Ovary (tissue), 9 donors: ENCODE measurements around the gene TMEM184C. TPM values are rescaled to one million over a fixed set of nuclear protein-coding genes. Genes with fewer than 3 reads are reported as not detected.

ENCODE experiments used
- DNase-seq, 5 donors: peaks; one replicate each; pipeline ENCODE4 v3.0.0-alpha.2; 2019 to 2020
- H3K27ac ChIP-seq, 2 donors: fragments of 200-600 bp; one replicate each; pipeline versions ENCODE4 v1.5.1 to v1.8.0; 2019 to 2022
- H3K27me3 ChIP-seq: fragments of 200-600 bp; one replicate; pipeline ENCODE4 v1.8.0; 2022
- H3K36me3 ChIP-seq: fragments of 200-600 bp; sonication (generic); one replicate; pipeline ENCODE4 v1.5.1; 2019
- H3K4me1 ChIP-seq: one replicate; pipeline ENCODE4 v1.8.1; 2013; ENCODE audit warnings: mild to moderate bottlenecking, moderate library complexity; ENCODE audit not compliant: insufficient read depth
- H3K4me3 ChIP-seq: fragments of 200-600 bp; sonication (generic); one replicate; pipeline ENCODE4 v1.5.1; 2017
- H3K9me3 ChIP-seq, 2 donors: fragments of 200-600 bp in 1 of 2; sonication (generic) in 1 of 2; one replicate each; pipeline versions ENCODE4 v1.5.1 to v1.8.1; 2013 to 2019; ENCODE audit warnings: mild to moderate bottlenecking in 1 of 2, moderate library complexity in 1 of 2
- CTCF ChIP-seq, 3 donors: fragments of 450-650 bp in 2 of 3; fragments of 200-600 bp in 1 of 3; IDR thresholded peaks; one replicate each; pipeline versions ENCODE4 v1.5.1 to v1.8.0; 2016 to 2022; ENCODE audit warnings: antibody characterized with exemption in 3 of 3, mild to moderate bottlenecking in 1 of 3
- EP300 ChIP-seq: sonication (generic); formaldehyde crosslinking; IDR thresholded peaks from one replicate; pipeline ENCODE4 v1.6.1; 2017; ENCODE audit warnings: antibody characterized with exemption
- POLR2A ChIP-seq: fragments of 450-650 bp; IDR thresholded peaks from one replicate; pipeline ENCODE4 v1.6.1; 2017; ENCODE audit warnings: antibody characterized with exemption, mild to moderate bottlenecking, moderate library complexity
- WGBS, 3 donors: extraction: QIAGEN DNeasy Blood & Tissue Kit in 1 of 3; methylation state at CpG; one replicate each; pipeline versions ENCODE4 v1.1.5 to v1.1.7; 2013 to 2017; 5-methylcytosine and 5-hydroxymethylcytosine counted together
- intact Hi-C, 4 donors: fragments of 100-400 bp; cut with DNase I; formaldehyde crosslinking; loops; one replicate each; pipeline versions ENCODE4 v1.11.0 to v1.15.1; 2022 to 2023
- polyA plus RNA-seq, 2 donors: library from polyadenylated mRNA; stranded (reverse); fragments of 200-250 nt in 1 of 2; fragments of 350-450 nt in 1 of 2; fragmentation: Illumina TruSeq in 1 of 2; extraction: RNeasy Lipid Tissue Mini Kit (QIAGEN cat#74804) in 1 of 2; gene quantifications; one replicate each; pipeline ENCODE4 v1.2.3, GENCODE V29; 2013 to 2014
- total RNA-seq, 7 donors: library from RNA; depleted of rRNA in 2 of 7; stranded (reverse); fragments of >200 nt in 2 of 7; fragmentation: NEBNext Ultra II Directional in 3 of 7; extraction: Animal tissue kit (Norgen Biotek cat#: 25700) in 3 of 7; gene quantifications; one replicate each; pipeline versions ENCODE4 v1.1.0 to v1.2.4, GENCODE V29; 2016 to 2023
- donor health status: DM: no; HTN: no; CAD: no; lungs with moderate emphysema.
- donor health status: DM: no; HTN: no; CAD: no.
- donor health status: Bipolar disorder and iron deficiency.
- donor health status: DM: yes; HTN: yes; CAD: no.
- donor health status: DM: no; HTN: no; CAD: no.
- donor health status: DM: yes; HTN: yes; CAD: no.

Gene TMEM184C
- total and polyA plus RNA-seq, 9 donors: 12.9 to 32.0 (median 27.6) TPM

- H3K4me3 ChIP-seq: no peak overlapping the region
- H3K27ac ChIP-seq: no peak overlapping the region
- no peak for DNase-seq
- intact Hi-C loops: loop anchor here in 1 of 4 donors (5.0 kb wide), 1 partner anchor 148 kb away; no protein-coding TSS in a partner anchor
- no peaks in the 10 kb centered on the region for H3K27me3 ChIP-seq
- 91 to 94% (median 94%) methylated on average over 8 of the region's 8 CpGs for WGBS, 3 donors
- no peaks in the 10 kb centered on the region for H3K9me3 ChIP-seq
- no peak for TF ChIP-seq POLR2A
- no peak for TF ChIP-seq EP300
- no peak for TF ChIP-seq CTCF (IDR thresholded peaks at IDR 0.05)
- no peaks in the 10 kb centered on the region for H3K4me1 ChIP-seq
- H3K36me3 ChIP-seq: no peaks in the 10 kb centered on the region
These were observed 97.6 kb downstream of the TMEM184C start for GRCh38 chr4:147714575-147715401.

- Histone ChIP-seq H3K4me3 (no peak overlapping the region), H3K27ac (no peak overlapping the region), H3K36me3 (no peaks in the 10 kb centered on the region), H3K4me1 (no peaks in the 10 kb centered on the region), H3K27me3 (no peaks in the 10 kb centered on the region), H3K9me3 (no peaks in the 10 kb centered on the region)
- intact Hi-C loops: loop anchor here in 1 of 4 donors (5.0 kb wide), 1 partner anchor 144 kb away; no protein-coding TSS in a partner anchor
- no peak for TF ChIP-seq POLR2A
- TF ChIP-seq EP300: no peak
- TF ChIP-seq CTCF (IDR thresholded peaks at IDR 0.05): no peak
- WGBS, 3 donors: 4 to 24% (median 19%) methylated on average over 1 of the region's 1 CpG
- no peak for DNase-seq
These were observed 100.7 kb downstream of the TMEM184C start for GRCh38 chr4:147717878-147718277.

Other genes starting within 250 kb of the TMEM184C start
- gene EDNRA, start 136.3 kb upstream of the TMEM184C start, total RNA-seq: 100 to 1,000 TPM in 1 of 7 donors, 10 to 100 TPM in 6; 28.4 to 110 (median 61.7) TPM
- gene EDNRA, start 136.3 kb upstream of the TMEM184C start, polyA plus RNA-seq: 10 to 100 TPM; 36.3 to 86.5 TPM
- 10 to 100 TPM; 10.9 to 29.2 (median 21.8) TPM for gene PRMT9, start 66.8 kb downstream of the TMEM184C start, total RNA-seq
- gene PRMT9, start 66.8 kb downstream of the TMEM184C start, polyA plus RNA-seq: 1 to 10 TPM; 6.8 to 7.1 TPM
- gene ARHGAP10, start 114.7 kb downstream of the TMEM184C start, total RNA-seq: 10 to 100 TPM; 51.1 to 76.7 (median 70.6) TPM
- gene ARHGAP10, start 114.7 kb downstream of the TMEM184C start, polyA plus RNA-seq: 10 to 100 TPM; 37.1 to 38.8 TPM